Measurements from ENCODE around the gene CLCN7. TPM values are rescaled to one million over a fixed set of nuclear protein-coding genes. Genes with fewer than 3 reads are reported as not detected.

The CLCN7 gene
- total and polyA plus RNA-seq, 2 of the 13 experiments (the other 11 are each of a cell fraction or from before 2014, with no cell fraction given), result 24.6 to 25.1 TPM

GRCh38 chr16:1408171-1408837 lies 66.5 kb downstream of the CLCN7 start (continued):
- TF ChIP-seq ZBED4 (CRISPR knock-in tag; IDR thresholded peaks at IDR 0.05; ENCODE audit: borderline replicate concordance), result no peak
- TF ChIP-seq ZNF543 (CRISPR knock-in tag; IDR thresholded peaks at IDR 0.05), result 0 out of 2 replicates have a peak, but pooled peaks have one; percentile 32
- TF ChIP-seq HOXA3 (CRISPR knock-in tag; IDR thresholded peaks at IDR 0.05), result peak; percentile 37; the same call in 1 of the 2 replicates
- no peak for TF ChIP-seq SOX6 (IDR thresholded peaks at IDR 0.05)
- peak; percentile 83 for TF ChIP-seq SOX6 (CRISPR knock-in tag; IDR thresholded peaks at IDR 0.05)
- TF ChIP-seq ZFX (CRISPR knock-in tag; IDR thresholded peaks at IDR 0.05; ENCODE audit: low read depth), result 0 out of 2 replicates have a peak, but pooled peaks have one; percentile 45
- peak; percentile 65 for TF ChIP-seq HIVEP1 (CRISPR knock-in tag; IDR thresholded peaks at IDR 0.05)
- TF ChIP-seq, protein P1, sequence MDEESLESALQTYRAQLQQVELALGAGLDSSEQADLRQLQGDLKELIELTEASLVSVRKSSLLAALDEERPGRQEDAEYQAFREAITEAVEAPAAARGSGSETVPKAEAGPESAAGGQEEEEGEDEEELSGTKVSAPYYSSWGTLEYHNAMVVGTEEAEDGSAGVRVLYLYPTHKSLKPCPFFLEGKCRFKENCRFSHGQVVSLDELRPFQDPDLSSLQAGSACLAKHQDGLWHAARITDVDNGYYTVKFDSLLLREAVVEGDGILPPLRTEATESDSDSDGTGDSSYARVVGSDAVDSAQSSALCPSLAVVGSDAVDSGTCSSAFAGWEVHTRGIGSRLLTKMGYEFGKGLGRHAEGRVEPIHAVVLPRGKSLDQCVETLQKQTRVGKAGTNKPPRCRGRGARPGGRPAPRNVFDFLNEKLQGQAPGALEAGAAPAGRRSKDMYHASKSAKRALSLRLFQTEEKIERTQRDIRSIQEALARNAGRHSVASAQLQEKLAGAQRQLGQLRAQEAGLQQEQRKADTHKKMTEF (CRISPR knock-in tag; IDR thresholded peaks at IDR 0.05), result peak; percentile 31; the same call in 1 of the 2 replicates
- TF ChIP-seq PATZ1 (CRISPR knock-in tag; IDR thresholded peaks at IDR 0.05), result peak; percentile 99
- no peak for TF ChIP-seq SP2 (CRISPR knock-in tag; IDR thresholded peaks at IDR 0.05)
- no peak for TF ChIP-seq TFDP2 (CRISPR knock-in tag; IDR thresholded peaks at IDR 0.05)
- TF ChIP-seq ELF1 (CRISPR knock-in tag; IDR thresholded peaks at IDR 0.05), result peak; percentile 42; the same call in 1 of the 2 replicates
- 0 out of 2 replicates have a peak, but pooled peaks have one; percentile 16 for TF ChIP-seq FOXA3 (CRISPR knock-in tag; IDR thresholded peaks at IDR 0.05)
- TF ChIP-seq, protein P2, sequence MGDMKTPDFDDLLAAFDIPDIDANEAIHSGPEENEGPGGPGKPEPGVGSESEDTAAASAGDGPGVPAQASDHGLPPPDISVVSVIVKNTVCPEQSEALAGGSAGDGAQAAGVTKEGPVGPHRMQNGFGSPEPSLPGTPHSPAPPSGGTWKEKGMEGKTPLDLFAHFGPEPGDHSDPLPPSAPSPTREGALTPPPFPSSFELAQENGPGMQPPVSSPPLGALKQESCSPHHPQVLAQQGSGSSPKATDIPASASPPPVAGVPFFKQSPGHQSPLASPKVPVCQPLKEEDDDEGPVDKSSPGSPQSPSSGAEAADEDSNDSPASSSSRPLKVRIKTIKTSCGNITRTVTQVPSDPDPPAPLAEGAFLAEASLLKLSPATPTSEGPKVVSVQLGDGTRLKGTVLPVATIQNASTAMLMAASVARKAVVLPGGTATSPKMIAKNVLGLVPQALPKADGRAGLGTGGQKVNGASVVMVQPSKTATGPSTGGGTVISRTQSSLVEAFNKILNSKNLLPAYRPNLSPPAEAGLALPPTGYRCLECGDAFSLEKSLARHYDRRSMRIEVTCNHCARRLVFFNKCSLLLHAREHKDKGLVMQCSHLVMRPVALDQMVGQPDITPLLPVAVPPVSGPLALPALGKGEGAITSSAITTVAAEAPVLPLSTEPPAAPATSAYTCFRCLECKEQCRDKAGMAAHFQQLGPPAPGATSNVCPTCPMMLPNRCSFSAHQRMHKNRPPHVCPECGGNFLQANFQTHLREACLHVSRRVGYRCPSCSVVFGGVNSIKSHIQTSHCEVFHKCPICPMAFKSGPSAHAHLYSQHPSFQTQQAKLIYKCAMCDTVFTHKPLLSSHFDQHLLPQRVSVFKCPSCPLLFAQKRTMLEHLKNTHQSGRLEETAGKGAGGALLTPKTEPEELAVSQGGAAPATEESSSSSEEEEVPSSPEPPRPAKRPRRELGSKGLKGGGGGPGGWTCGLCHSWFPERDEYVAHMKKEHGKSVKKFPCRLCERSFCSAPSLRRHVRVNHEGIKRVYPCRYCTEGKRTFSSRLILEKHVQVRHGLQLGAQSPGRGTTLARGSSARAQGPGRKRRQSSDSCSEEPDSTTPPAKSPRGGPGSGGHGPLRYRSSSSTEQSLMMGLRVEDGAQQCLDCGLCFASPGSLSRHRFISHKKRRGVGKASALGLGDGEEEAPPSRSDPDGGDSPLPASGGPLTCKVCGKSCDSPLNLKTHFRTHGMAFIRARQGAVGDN (CRISPR knock-in tag; IDR thresholded peaks at IDR 0.05), result peak; percentile 64
